Measurements from ENCODE around the gene TMPRSS2.
A peak's percentile ranks its signal among the peaks of the same experiment; 100 is the strongest.

Gene TMPRSS2

GRCh38 chr21:41446586-41446985, 61.4 kb downstream of the TMPRSS2 start:
- no peak for DNase-seq

GRCh38 chr21:41445465-41445862, 62.5 kb downstream of the TMPRSS2 start:
- DNase-seq, result no peak

GRCh38 chr21:41444703-41445464, 63.1 kb downstream of the TMPRSS2 start:
- no peak for DNase-seq

GRCh38 chr21:41443562-41443961, 64.4 kb downstream of the TMPRSS2 start:
- DNase-seq, result no peak

GRCh38 chr21:41442481-41443186, 65.3 kb downstream of the TMPRSS2 start:
- no peak for DNase-seq

GRCh38 chr21:41441546-41441945, 66.4 kb downstream of the TMPRSS2 start:
- no peak for DNase-seq

- no peak for DNase-seq
These were observed 68.7 kb downstream of the TMPRSS2 start for GRCh38 chr21:41439248-41439647.

GRCh38 chr21:41438425-41439113, 69.4 kb downstream of the TMPRSS2 start:
- no peak for DNase-seq

GRCh38 chr21:41437729-41438128, 70.2 kb downstream of the TMPRSS2 start:
- DNase-seq, result no peak

GRCh38 chr21:41435706-41436105, 72.3 kb downstream of the TMPRSS2 start:
- no peak for DNase-seq

GRCh38 chr21:41433566-41433965, 74.4 kb downstream of the TMPRSS2 start:
- DNase-seq, result no peak

GRCh38 chr21:41432562-41433460, 75.1 kb downstream of the TMPRSS2 start:
- no peak for DNase-seq

GRCh38 chr21:41431788-41432548, 76.0 kb downstream of the TMPRSS2 start:
- DNase-seq, result no peak

- DNase-seq, result no peak
These were observed 78.0 kb downstream of the TMPRSS2 start for GRCh38 chr21:41429925-41430491.

- no peak for DNase-seq
These were observed 78.7 kb downstream of the TMPRSS2 start for GRCh38 chr21:41429305-41429704.

GRCh38 chr21:41428847-41429246, 79.1 kb downstream of the TMPRSS2 start:
- DNase-seq, result no peak

- no peak for DNase-seq
These were observed 79.6 kb downstream of the TMPRSS2 start for GRCh38 chr21:41428311-41428710.

GRCh38 chr21:41427556-41427955, 80.4 kb downstream of the TMPRSS2 start:
- no peak for DNase-seq

- no peak for DNase-seq
These were observed 81.1 kb downstream of the TMPRSS2 start for GRCh38 chr21:41426676-41427404.

- peak; percentile 15 to 21 for DNase-seq
These were observed 81.8 kb downstream of the TMPRSS2 start, which contains the start of gene MX1 for GRCh38 chr21:41425954-41426675. Gene MX1, plus strand, starts transcription at chr21:41426239. Its CDS starts 5,832 bp downstream, at chr21:41432071.

Data from AML-193 (cell line).